PC-3 (cell line): Measurements from ENCODE around the gene FBXO24. TPM values are rescaled to one million over a fixed set of nuclear protein-coding genes. Genes with fewer than 3 reads are reported as not detected.

Source experiments
- ATAC-seq: fragments of 200-7000 bp; cut with Tn5 transposase; 2 replicates; pipeline ENCODE4 v1.9.1; 2020; ENCODE audit warnings: mild to moderate bottlenecking, moderate library complexity
- BruUV-seq: library from RNA; stranded (reverse); fragments of 400-500 nt; replicated peaks from 2 replicates; lab custom pipeline; 2021; lab: Mats Ljungman, UMichigan
- CTCF ChIA-PET: fragments of 300-600 bp; sonication (Branson Sonifier 250); formaldehyde crosslinking; loops from one replicate; lab custom pipeline; 2022; ENCODE audit warnings: antibody characterized with exemption; lab: Charles Lee
- POLR2A ChIA-PET: fragments of 300-600 bp; sonication (Branson Sonifier 250); formaldehyde crosslinking; loops from one replicate; lab custom pipeline; 2022; ENCODE audit warnings: antibody characterized with exemption; ENCODE audit not compliant: unreplicated experiment; lab: Charles Lee
- DNase-seq: peaks from one replicate; pipeline ENCODE4 v3.0.0-alpha.2; 2015
- H2AFZ ChIP-seq: fragments of 300-600 bp; sonication (generic); 2 replicates; pipeline ENCODE4 v1.6.0; 2016; ENCODE audit warnings: antibody characterized with exemption, low read length
- H3F3A ChIP-seq: fragments of 300-600 bp; sonication (generic); one replicate; pipeline ENCODE4 v1.6.0; 2017; ENCODE audit warnings: antibody characterized with exemption, low read length, control low read depth, mild to moderate bottlenecking; ENCODE audit not compliant: unreplicated experiment
- H3K27ac ChIP-seq: fragments of 300-600 bp; sonication (generic); 2 replicates; pipeline ENCODE4 v1.5.1; 2016; ENCODE audit warnings: mild to moderate bottlenecking, low read length
- H3K27me3 ChIP-seq: fragments of 300-600 bp; sonication (generic); 2 replicates; pipeline ENCODE4 v1.6.1; 2016; ENCODE audit warnings: low read length, mixed read lengths
- H3K36me3 ChIP-seq: fragments of 300-600 bp; sonication (generic); 2 replicates; pipeline ENCODE4 v1.6.1; 2016; ENCODE audit warnings: low read depth, mixed run types, low read length, mixed read lengths
- H3K4me1 ChIP-seq: fragments of 300-600 bp; sonication (generic); 2 replicates; pipeline ENCODE4 v1.5.1; 2016; ENCODE audit warnings: low read length; ENCODE audit not compliant: insufficient read depth
- H3K4me2 ChIP-seq: fragments of 300-600 bp; sonication (generic); 2 replicates; pipeline ENCODE4 v1.6.0; 2016; ENCODE audit warnings: low read length
- H3K4me3 ChIP-seq: fragments of 300-600 bp; sonication (generic); 2 replicates; pipeline ENCODE4 v1.5.1; 2016; ENCODE audit warnings: mild to moderate bottlenecking, low read length, mixed read lengths
- H3K79me2 ChIP-seq: fragments of 300-600 bp; sonication (generic); 2 replicates; pipeline ENCODE4 v1.6.1; 2017; ENCODE audit warnings: low read length, mixed read lengths
- H3K9ac ChIP-seq: fragments of 300-600 bp; sonication (generic); 2 replicates; pipeline ENCODE4 v1.6.0; 2016; ENCODE audit warnings: mild to moderate bottlenecking, low read length
- H3K9me2 ChIP-seq: fragments of 300-600 bp; sonication (generic); replicated peaks from 2 replicates; pipeline ENCODE4 v1.6.1; 2016; ENCODE audit warnings: mixed run types, low read length, mixed read lengths
- H3K9me3 ChIP-seq: fragments of 300-600 bp; sonication (generic); 2 replicates; pipeline ENCODE4 v1.6.1; 2016; ENCODE audit warnings: low read length, mixed read lengths
- H4K20me1 ChIP-seq: fragments of 300-600 bp; sonication (generic); 2 replicates; pipeline ENCODE4 v1.6.1; 2016; ENCODE audit warnings: low read length, mixed read lengths
- EZH2 ChIP-seq: fragments of 300-600 bp; sonication (generic); IDR thresholded peaks from one replicate; pipeline ENCODE4 v1.6.1; 2017; ENCODE audit warnings: antibody characterized with exemption, mild to moderate bottlenecking, low read length; ENCODE audit not compliant: unreplicated experiment
- EZH2phosphoT487 ChIP-seq: fragments of 300-600 bp; sonication (generic); IDR thresholded peaks from 2 replicates; pipeline ENCODE4 v1.6.1; 2018; ENCODE audit warnings: mild to moderate bottlenecking, antibody characterized with exemption, low read length, borderline replicate concordance
- intact Hi-C: fragments of 100-400 bp; cut with micrococcal nuclease; formaldehyde crosslinking; loops from 2 replicates; pipeline ENCODE4 v1.9.0; 2023
- total RNA-seq: library from RNA; depleted of rRNA; stranded (reverse); fragments of >200 nt; gene quantifications from 2 replicates; pipeline ENCODE4 v1.2.3, GENCODE V29; 2014
- TF ChIP-seq, protein P1 (sequence below): fragments of 300-600 bp; sonication (generic); conservative IDR thresholded peaks from 2 replicates; pipeline ENCODE4 v1.5.1; 2017; ENCODE audit warnings: antibody characterized with exemption, low read depth, mild to moderate bottlenecking, low read length

Gene FBXO24
- total RNA-seq, 1 experiment from 2014 or later: 0.40 TPM

DNA sequence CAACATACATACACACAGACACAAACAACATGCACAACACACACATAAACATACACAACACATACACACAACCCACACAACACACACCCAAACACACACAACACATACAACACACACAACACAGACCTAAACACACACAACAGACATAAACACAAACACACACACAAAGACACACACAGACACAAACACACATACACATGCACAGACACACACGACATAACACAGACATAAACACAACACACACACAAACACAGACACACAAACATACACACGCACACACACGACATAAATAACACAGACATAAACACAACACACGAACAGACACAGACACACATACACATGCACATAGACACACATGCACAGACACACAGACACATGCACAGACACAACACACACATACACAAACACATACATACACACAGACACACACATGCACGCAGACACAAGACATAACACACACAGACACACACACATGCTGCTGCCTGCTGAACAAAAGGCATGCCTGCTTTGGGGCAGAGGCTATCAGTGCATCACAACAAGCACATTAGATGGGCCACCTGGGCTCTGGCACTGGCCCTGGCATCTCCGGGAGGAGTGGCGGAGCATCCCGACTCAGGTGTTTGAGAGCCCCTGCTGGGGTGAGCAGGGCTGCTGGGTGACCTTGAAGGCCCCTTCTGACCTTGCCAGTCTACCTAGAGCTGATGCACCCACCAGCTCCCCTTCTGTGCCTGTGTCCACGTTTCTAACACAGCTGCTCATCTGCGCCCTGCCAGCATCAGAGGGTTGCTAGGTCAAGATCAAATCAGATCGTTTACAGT is 5.5 kb upstream of the FBXO24 start:
- Histone ChIP-seq H3K36me3 (peaks cover 14% of the 10 kb centered on the region; the same call in 1 of the 2 replicates), H3K9me3 (no peaks in the 10 kb centered on the region), H3K4me2 (no peak overlapping the region), H3K27me3 (no peaks in the 10 kb centered on the region), H3K4me1 (peaks cover 17% of the 10 kb centered on the region), H4K20me1 (no peaks in the 10 kb centered on the region), H3K9ac (no peak overlapping the region), H3K9me2 (no peaks in the 10 kb centered on the region), H3K79me2 (peaks cover 24% of the 10 kb centered on the region), H3K27ac (no peak overlapping the region), H3K4me3 (no peak overlapping the region), H2AFZ (no peak overlapping the region), H3F3A (no peaks in the 10 kb centered on the region)
- BruUV-seq: no TSS peak
- DNase-seq (no peak), ATAC-seq (no peak)
- intact Hi-C loops: no loop called here
- POLR2A ChIA-PET: no interaction called here
- TF ChIP-seq EZH2 (no peak), EZH2phosphoT487 (no peak)
- TF ChIP-seq, protein P1, sequence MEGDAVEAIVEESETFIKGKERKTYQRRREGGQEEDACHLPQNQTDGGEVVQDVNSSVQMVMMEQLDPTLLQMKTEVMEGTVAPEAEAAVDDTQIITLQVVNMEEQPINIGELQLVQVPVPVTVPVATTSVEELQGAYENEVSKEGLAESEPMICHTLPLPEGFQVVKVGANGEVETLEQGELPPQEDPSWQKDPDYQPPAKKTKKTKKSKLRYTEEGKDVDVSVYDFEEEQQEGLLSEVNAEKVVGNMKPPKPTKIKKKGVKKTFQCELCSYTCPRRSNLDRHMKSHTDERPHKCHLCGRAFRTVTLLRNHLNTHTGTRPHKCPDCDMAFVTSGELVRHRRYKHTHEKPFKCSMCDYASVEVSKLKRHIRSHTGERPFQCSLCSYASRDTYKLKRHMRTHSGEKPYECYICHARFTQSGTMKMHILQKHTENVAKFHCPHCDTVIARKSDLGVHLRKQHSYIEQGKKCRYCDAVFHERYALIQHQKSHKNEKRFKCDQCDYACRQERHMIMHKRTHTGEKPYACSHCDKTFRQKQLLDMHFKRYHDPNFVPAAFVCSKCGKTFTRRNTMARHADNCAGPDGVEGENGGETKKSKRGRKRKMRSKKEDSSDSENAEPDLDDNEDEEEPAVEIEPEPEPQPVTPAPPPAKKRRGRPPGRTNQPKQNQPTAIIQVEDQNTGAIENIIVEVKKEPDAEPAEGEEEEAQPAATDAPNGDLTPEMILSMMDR: no peak
- CTCF ChIA-PET: no interaction called here

DNA sequence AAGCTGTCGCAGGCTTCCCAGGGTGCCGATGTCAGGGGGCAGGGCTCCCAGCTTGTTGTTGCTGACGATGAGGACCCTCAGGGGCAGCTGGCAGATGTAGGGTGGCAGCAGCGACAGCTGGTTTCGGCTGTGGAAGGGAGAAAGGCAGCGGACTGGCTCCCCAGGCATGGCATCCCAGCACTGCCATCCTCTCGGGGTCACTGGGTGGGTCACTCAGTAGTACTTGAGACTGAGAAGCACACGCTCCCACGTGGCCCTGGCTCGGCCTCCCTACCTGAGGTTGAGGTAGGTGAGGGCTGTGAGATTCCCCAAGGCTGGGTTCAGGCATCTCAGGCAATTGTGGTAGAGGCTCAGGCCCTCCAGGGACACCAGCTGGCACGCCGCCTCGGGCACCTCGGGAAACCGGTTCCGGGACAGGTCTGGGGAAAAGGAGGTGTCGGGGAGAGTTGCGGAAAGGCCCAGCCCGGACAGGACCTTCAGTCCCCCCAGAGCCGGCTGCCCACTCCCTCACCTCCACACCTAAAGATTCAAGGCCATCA is 4.0 kb upstream of the FBXO24 start:
- ChIA-PET POLR2A (no interaction called here), CTCF (no interaction called here)
- Histone ChIP-seq H3K4me2 (no peak overlapping the region), H3K4me3 (no peak overlapping the region), H3K9me3 (no peaks in the 10 kb centered on the region), H3K4me1 (peaks cover 17% of the 10 kb centered on the region), H3K79me2 (peaks cover 24% of the 10 kb centered on the region), H3K27me3 (no peaks in the 10 kb centered on the region), H3K36me3 (peaks cover 14% of the 10 kb centered on the region; the same call in 1 of the 2 replicates), H3K27ac (no peak overlapping the region), H4K20me1 (no peaks in the 10 kb centered on the region), H2AFZ (no peak overlapping the region), H3K9me2 (no peaks in the 10 kb centered on the region), H3K9ac (no peak overlapping the region), H3F3A (no peaks in the 10 kb centered on the region)
- TF ChIP-seq EZH2phosphoT487 (no peak), EZH2 (no peak)
- TF ChIP-seq, protein P1: no peak
- DNase-seq (no peak), ATAC-seq (no peak)
- intact Hi-C loops: no loop called here
- no TSS peak for BruUV-seq

DNA sequence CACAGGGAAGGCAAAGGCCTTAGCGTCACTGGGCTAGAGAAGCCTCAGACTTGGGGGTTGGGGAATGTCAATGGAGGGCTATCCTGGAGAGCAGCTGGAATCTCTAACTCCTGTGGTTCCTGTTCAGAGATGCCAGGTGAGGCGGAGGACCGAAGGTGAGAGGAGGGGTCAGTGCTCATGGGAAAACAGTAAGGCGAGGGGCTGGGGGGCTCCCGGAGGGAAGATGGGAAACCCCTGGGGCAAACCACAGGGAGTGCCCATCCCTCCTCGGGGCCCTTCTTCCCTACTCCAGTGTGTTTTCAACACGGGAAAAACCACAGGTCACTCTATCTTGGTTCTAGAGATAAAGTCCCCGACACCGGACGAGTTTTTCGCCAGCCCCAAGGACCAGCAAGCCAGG is 3.5 kb upstream of the FBXO24 start:
- Histone ChIP-seq H2AFZ (no peak overlapping the region), H4K20me1 (no peaks in the 10 kb centered on the region), H3K9me3 (no peaks in the 10 kb centered on the region), H3K79me2 (peaks cover 24% of the 10 kb centered on the region), H3K4me1 (peaks cover 17% of the 10 kb centered on the region), H3K36me3 (peaks cover 14% of the 10 kb centered on the region; the same call in 1 of the 2 replicates), H3K27me3 (no peaks in the 10 kb centered on the region), H3K27ac (no peak overlapping the region), H3F3A (no peaks in the 10 kb centered on the region), H3K9ac (no peak overlapping the region), H3K9me2 (no peaks in the 10 kb centered on the region), H3K4me2 (no peak overlapping the region), H3K4me3 (no peak overlapping the region)
- intact Hi-C loops: no loop called here
- POLR2A ChIA-PET: no interaction called here
- no TSS peak for BruUV-seq
- DNase-seq (no peak), ATAC-seq (no peak)
- TF ChIP-seq EZH2phosphoT487 (no peak), EZH2 (no peak)
- TF ChIP-seq, protein P1: no peak
- CTCF ChIA-PET: no interaction called here
